Fibroblast of skin of abdomen (primary cell): ENCODE data around the gene ITPR3.
"Not testable (repeated sequence)": the region's sequence is repeated elsewhere in the genome, so short reads cannot be mapped to it uniquely, and the experiment has no call there.

ENCODE experiments used
- DNase-seq: peaks from one replicate; pipeline ENCODE4 v3.0.0-alpha.2; 2013

Gene ITPR3

GRCh38 chr6:33616113-33616512 lies 5.0 kb upstream of the ITPR3 start:
- DNase-seq, result no peak

GRCh38 chr6:33616913-33617312 lies 4.2 kb upstream of the ITPR3 start:
- no peak for DNase-seq

GRCh38 chr6:33619166-33619840 lies 1.8 kb upstream of the ITPR3 start:
- DNase-seq, result no peak

- DNase-seq, result peak; percentile 48
These were observed 815 bp upstream of the ITPR3 start for GRCh38 chr6:33620158-33620855.

- no peak for DNase-seq
These were observed 728 bp downstream of the ITPR3 start for GRCh38 chr6:33621711-33622388.

GRCh38 chr6:33622456-33623431 lies 1.6 kb downstream of the ITPR3 start:
- DNase-seq, result no peak

- DNase-seq, result no peak
These were observed 2.8 kb downstream of the ITPR3 start for GRCh38 chr6:33623895-33624381.

GRCh38 chr6:33624856-33625255 lies 3.7 kb downstream of the ITPR3 start:
- no peak for DNase-seq

- no peak for DNase-seq
These were observed 6.8 kb downstream of the ITPR3 start for GRCh38 chr6:33627876-33628275.

- no peak for DNase-seq
These were observed 7.4 kb downstream of the ITPR3 start for GRCh38 chr6:33628401-33628964.

- DNase-seq, result no peak
These were observed 8.9 kb downstream of the ITPR3 start for GRCh38 chr6:33630014-33630413.

- not testable (repeated sequence) for DNase-seq
These were observed 10.4 kb downstream of the ITPR3 start for GRCh38 chr6:33631521-33631920.

GRCh38 chr6:33631971-33632557 lies 10.9 kb downstream of the ITPR3 start:
- DNase-seq, result no peak

GRCh38 chr6:33632558-33633039 lies 11.5 kb downstream of the ITPR3 start:
- no peak for DNase-seq

- DNase-seq, result no peak
These were observed 12.0 kb downstream of the ITPR3 start for GRCh38 chr6:33633084-33633461.

- peak; percentile 41 for DNase-seq
These were observed 12.5 kb downstream of the ITPR3 start for GRCh38 chr6:33633462-33634158.

- no peak for DNase-seq
These were observed 13.1 kb downstream of the ITPR3 start for GRCh38 chr6:33634161-33634727.

GRCh38 chr6:33634946-33635345 lies 13.8 kb downstream of the ITPR3 start:
- no peak for DNase-seq

GRCh38 chr6:33636655-33637054 lies 15.5 kb downstream of the ITPR3 start:
- DNase-seq, result no peak

GRCh38 chr6:33638556-33638955 lies 17.4 kb downstream of the ITPR3 start:
- DNase-seq, result no peak
